Measurements from ENCODE around the gene ZNF565.

The ZNF565 gene

GRCh38 chr19:36257520-36257876 lies 43.0 kb upstream of the ZNF565 start:
- no peak overlapping the region for H3K4me2 ChIP-seq (ENCODE audit: low read depth, low read length, poor library complexity, severe bottlenecking)
- no peak for TF ChIP-seq CTCF (conservative IDR thresholded peaks at IDR 0.05; ENCODE audit: low read length)
- no peak for TF ChIP-seq EZH2phosphoT487 (IDR thresholded peaks at IDR 0.05; ENCODE audit: borderline replicate concordance)
- no peaks in the 10 kb centered on the region for H3K4me1 ChIP-seq (ENCODE audit: insufficient read depth, low read length, poor library complexity, severe bottlenecking)
- no peak overlapping the region for H2AFZ ChIP-seq (ENCODE audit: low read length)
- H3K9ac ChIP-seq (ENCODE audit: low read depth, low read length, poor library complexity, severe bottlenecking), result no peak overlapping the region
- H3F3A ChIP-seq (ENCODE audit: low read depth), result no peaks in the 10 kb centered on the region
- no peaks in the 10 kb centered on the region for H3K36me3 ChIP-seq (ENCODE audit: insufficient read depth, low read length)
- H3K4me3 ChIP-seq (ENCODE audit: low read length, poor library complexity, severe bottlenecking), result no peak overlapping the region
- H3K79me2 ChIP-seq (ENCODE audit: insufficient read depth, low read length), result no peaks in the 10 kb centered on the region
- no peaks in the 10 kb centered on the region for H3K27me3 ChIP-seq (ENCODE audit: insufficient read depth, low read length, poor library complexity, severe bottlenecking)
- H3K9me2 ChIP-seq (replicated peaks; ENCODE audit: low read depth, low read length), result no peaks in the 10 kb centered on the region
- no peaks in the 10 kb centered on the region for H4K20me1 ChIP-seq (ENCODE audit: insufficient read depth, low read length, poor library complexity, severe bottlenecking)
- H3K9me3 ChIP-seq (ENCODE audit: insufficient read depth, low read depth, low read length), result no peaks in the 10 kb centered on the region

GRCh38 chr19:36256853-36257519 lies 42.5 kb upstream of the ZNF565 start:
- no peak for TF ChIP-seq CTCF (conservative IDR thresholded peaks at IDR 0.05; ENCODE audit: low read length)
- no peak for TF ChIP-seq EZH2phosphoT487 (IDR thresholded peaks at IDR 0.05; ENCODE audit: borderline replicate concordance)
- no peaks in the 10 kb centered on the region for H3K27me3 ChIP-seq (ENCODE audit: insufficient read depth, low read length, poor library complexity, severe bottlenecking)
- H3K79me2 ChIP-seq (ENCODE audit: insufficient read depth, low read length), result no peaks in the 10 kb centered on the region
- H3K4me1 ChIP-seq (ENCODE audit: insufficient read depth, low read length, poor library complexity, severe bottlenecking), result no peaks in the 10 kb centered on the region
- no peak overlapping the region for H3K4me2 ChIP-seq (ENCODE audit: low read depth, low read length, poor library complexity, severe bottlenecking)
- H3K9me2 ChIP-seq (replicated peaks; ENCODE audit: low read depth, low read length), result no peaks in the 10 kb centered on the region
- H4K20me1 ChIP-seq (ENCODE audit: insufficient read depth, low read length, poor library complexity, severe bottlenecking), result no peaks in the 10 kb centered on the region
- H3K36me3 ChIP-seq (ENCODE audit: insufficient read depth, low read length), result no peaks in the 10 kb centered on the region
- H3K9ac ChIP-seq (ENCODE audit: low read depth, low read length, poor library complexity, severe bottlenecking), result no peak overlapping the region
- H3F3A ChIP-seq (ENCODE audit: low read depth), result no peaks in the 10 kb centered on the region
- no peak overlapping the region for H2AFZ ChIP-seq (ENCODE audit: low read length)
- H3K9me3 ChIP-seq (ENCODE audit: insufficient read depth, low read depth, low read length), result no peaks in the 10 kb centered on the region
- H3K4me3 ChIP-seq (ENCODE audit: low read length, poor library complexity, severe bottlenecking), result no peak overlapping the region

- Histone ChIP-seq H3K27me3 (ENCODE audit: insufficient read depth, low read length, poor library complexity, severe bottlenecking) (no peaks in the 10 kb centered on the region), H3K4me3 (ENCODE audit: low read length, poor library complexity, severe bottlenecking) (no peak overlapping the region), H4K20me1 (ENCODE audit: insufficient read depth, low read length, poor library complexity, severe bottlenecking) (no peaks in the 10 kb centered on the region), H2AFZ (ENCODE audit: low read length) (no peak overlapping the region), H3K9me3 (ENCODE audit: insufficient read depth, low read depth, low read length) (no peaks in the 10 kb centered on the region), H3K9ac (ENCODE audit: low read depth, low read length, poor library complexity, severe bottlenecking) (no peak overlapping the region), H3K4me1 (ENCODE audit: insufficient read depth, low read length, poor library complexity, severe bottlenecking) (no peaks in the 10 kb centered on the region), H3K79me2 (ENCODE audit: insufficient read depth, low read length) (no peaks in the 10 kb centered on the region), H3K36me3 (ENCODE audit: insufficient read depth, low read length) (no peaks in the 10 kb centered on the region), H3F3A (ENCODE audit: low read depth) (no peaks in the 10 kb centered on the region), H3K9me2 (replicated peaks; ENCODE audit: low read depth, low read length) (no peaks in the 10 kb centered on the region), H3K4me2 (ENCODE audit: low read depth, low read length, poor library complexity, severe bottlenecking) (no peak overlapping the region)
- TF ChIP-seq CTCF (conservative IDR thresholded peaks at IDR 0.05; ENCODE audit: low read length) (no peak), EZH2phosphoT487 (IDR thresholded peaks at IDR 0.05; ENCODE audit: borderline replicate concordance) (no peak)
Observed at GRCh38 chr19:36256064-36256463, 41.6 kb upstream of the ZNF565 start.
